Adipose tissue (tissue), 3 donors: Measurements from ENCODE around the gene PHOX2B. TPM values are rescaled to one million over a fixed set of nuclear protein-coding genes. Genes with fewer than 3 reads are reported as not detected.

Experiments
- H3K27ac ChIP-seq: one replicate; pipeline ENCODE4 v1.5.1; 2013; ENCODE audit warnings: low read depth, low read length
- WGBS, 3 donors: extraction: QIAGEN DNeasy Blood & Tissue Kit; methylation state at CpG; one replicate each; pipeline ENCODE4 v1.1.7; 2013; 5-methylcytosine and 5-hydroxymethylcytosine counted together
- polyA plus RNA-seq, 3 donors: library from polyadenylated mRNA; stranded (reverse); fragments of 200-250 nt; gene quantifications; one replicate each; pipeline ENCODE4 v1.2.3, GENCODE V29; 2013
- donor health status: healthy with polysubstance abuse.
- donor health status: Bipolar disorder and iron deficiency.
- donor health status: healthy.

Gene PHOX2B
- under 1 TPM in 1 of 3 donors, not detected in 2; 0.03 TPM for polyA plus RNA-seq

DNA sequence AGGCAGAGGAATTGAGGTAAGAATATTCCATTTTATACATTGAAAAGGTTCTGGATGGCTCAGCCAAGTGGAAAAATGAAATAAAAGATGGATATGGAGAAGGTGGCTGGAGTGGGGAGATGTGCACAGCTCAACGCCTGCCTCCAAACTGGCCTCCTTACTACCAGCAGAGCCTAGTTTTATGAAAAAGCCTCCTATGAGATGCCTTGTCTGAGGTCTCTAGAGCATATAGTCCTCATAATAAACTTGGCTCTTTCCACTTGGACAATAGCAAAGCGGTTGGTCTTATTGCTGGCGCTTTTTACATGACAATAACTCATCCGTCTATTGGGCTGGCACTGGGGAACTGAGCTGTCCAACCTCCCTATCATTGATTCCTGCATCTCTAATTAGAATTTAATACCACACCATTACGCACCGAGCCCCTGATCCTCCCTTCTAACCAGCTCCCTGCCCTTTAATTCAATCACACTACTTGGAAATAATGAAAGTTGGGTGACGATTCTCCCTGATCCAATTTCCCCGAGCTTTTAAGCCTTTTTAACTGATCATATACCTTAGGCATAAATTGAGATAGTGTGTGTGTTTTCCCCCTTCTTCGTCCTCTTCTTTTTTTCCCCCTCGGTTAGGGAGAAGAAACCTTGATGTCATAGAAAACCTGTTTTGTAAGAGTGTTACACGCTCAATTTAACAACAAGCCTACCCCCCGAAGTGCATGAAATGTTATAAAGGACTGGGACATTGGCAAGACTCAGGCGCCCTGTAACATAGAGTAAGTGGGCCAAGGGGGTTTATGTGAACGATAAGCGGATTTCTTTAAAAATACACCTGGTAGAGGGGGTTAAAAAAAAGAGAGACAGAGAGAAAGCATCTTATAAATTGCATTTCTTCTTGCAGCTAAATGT is at the start of gene PHOX2B:
Gene PHOX2B (minus strand): TSS at position 155 of the 905 bp plus-strand sequence. CDS start 115 bp downstream, at position 40.
- 6 to 11% (median 10%) methylated on average over 15 of the region's 15 CpGs for WGBS, 3 donors
- no peak within 1 kb of the TSS for H3K27ac ChIP-seq

DNA sequence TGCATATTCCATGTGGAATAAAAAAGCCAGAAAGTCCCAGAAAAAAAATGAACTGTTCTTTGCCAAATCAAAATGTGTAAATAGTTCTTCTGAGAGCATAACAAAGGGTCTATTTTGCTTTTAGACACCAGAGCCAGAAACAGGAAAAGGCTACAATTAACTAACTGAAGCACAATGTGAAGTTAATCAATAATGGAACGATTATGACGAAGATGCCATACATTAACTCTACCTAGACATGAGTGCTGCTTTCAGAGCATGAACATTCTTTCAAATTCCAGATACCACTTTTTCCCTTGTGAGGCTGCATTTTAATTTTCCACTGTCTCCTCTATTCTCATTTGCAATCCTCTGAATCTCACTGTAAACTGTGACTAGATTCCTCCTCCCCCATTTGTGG is 48.7 kb upstream of the PHOX2B start:
- 8 to 54% (median 30%) methylated on average over 2 of the region's 2 CpGs for WGBS, 3 donors
- no peak overlapping the region for H3K27ac ChIP-seq

DNA sequence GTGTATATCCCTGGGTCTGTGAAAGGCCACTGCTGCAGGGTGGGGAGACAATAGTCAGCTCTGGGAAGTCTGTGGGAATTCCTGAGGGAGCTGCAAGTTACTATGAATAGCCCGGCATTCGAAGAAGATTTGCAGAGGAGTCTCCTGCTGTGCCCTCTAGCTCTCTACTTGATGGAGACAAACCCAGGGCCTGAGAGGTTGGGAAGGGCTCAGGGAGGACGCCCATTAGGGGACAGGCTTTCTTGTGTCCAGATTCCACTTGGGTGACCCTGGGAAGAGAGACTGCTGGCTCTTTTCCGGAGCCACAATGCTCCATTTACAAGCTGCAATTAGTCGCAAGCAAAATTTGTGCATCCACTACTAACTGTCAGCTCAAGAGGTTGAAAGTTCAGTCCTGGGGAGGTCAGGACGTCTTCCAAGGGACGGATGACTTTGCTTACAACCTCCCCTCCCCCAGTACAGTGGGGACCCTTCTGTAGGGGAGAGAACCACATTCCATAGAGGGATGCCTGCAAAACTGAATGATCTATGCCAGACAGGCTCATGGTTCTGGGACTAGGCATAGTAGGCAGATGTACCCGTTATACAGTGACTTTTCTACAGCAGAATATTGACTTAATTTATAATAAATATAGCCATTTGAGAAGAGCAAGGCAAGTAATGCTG is 48.2 kb upstream of the PHOX2B start:
- 15 to 24% (median 18%) methylated on average over 8 of the region's 8 CpGs for WGBS, 3 donors
- H3K27ac ChIP-seq = no peak overlapping the region

DNA sequence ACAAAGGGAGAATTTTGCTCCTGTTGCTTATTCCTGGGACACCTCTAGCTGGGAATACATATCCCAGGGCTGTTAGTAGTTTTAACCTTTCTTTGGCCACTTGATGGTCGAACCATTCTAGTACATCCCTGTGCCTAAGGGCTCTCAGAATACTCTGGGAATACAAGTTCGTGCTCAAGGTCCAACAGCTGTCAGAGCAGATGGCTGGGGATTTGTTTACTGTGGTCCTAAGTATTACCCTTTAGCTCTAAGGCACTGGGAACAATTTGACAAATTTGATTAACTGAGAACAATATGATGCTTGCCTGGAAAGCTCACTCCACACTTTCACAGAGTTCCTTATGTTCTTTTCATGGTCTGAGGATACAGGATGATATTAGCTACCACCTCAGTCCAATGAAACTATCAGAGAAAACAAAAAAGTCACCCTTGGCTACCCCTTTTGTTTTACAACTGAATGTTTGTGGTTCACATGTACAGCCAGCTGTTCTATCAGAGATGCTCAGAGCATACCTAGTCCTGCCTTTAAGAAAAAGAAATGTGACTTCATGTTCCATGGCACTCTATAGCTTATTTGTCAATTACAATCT is 47.4 kb upstream of the PHOX2B start:
- no peak overlapping the region for H3K27ac ChIP-seq
- WGBS, 3 donors = 22 to 54% (median 54%) methylated on average over 2 of the region's 2 CpGs

DNA sequence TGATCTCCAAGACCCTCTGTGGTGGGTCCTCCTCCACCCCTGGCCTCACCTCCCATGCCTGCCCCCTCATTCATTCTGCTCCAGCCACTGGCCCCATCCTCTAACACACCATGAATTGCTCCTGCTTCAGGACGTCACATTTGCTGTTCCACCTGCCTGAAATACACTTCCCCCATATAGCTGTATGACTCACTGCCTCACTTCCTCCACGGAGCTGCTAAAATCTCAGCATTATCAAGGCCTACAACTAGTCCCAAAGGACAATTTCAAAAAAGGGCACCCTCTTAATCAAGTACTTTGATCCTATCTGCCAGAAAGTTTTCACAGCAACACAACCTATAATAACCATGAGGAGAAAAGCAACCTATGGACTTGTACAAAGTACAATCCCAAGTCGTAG is 43.6 kb upstream of the PHOX2B start:
- no peak overlapping the region for H3K27ac ChIP-seq
- 46 to 49% (median 47%) methylated on average over 3 of the region's 3 CpGs for WGBS, 3 donors

DNA sequence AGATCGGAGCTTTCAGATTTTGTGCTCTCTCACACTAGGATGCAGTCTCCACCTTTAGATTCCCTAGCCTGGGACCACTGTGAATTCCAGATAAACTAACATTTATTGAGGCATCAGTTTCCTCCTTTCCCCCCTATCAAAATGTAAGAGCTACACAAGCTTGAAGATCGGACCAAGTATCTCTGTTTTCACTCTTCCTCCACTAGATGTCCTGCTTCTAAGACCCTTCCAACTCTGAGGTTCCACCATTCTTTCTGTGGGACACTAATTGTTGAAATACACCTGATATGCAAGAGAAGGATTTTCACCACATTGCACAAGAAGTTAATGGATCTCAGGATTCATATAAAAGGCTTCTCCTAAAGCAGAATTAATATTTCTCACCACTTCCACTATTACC is 43.0 kb upstream of the PHOX2B start:
- 74 to 82% (median 80%) methylated on average over 2 of the region's 2 CpGs for WGBS, 3 donors
- H3K27ac ChIP-seq = no peak overlapping the region

DNA sequence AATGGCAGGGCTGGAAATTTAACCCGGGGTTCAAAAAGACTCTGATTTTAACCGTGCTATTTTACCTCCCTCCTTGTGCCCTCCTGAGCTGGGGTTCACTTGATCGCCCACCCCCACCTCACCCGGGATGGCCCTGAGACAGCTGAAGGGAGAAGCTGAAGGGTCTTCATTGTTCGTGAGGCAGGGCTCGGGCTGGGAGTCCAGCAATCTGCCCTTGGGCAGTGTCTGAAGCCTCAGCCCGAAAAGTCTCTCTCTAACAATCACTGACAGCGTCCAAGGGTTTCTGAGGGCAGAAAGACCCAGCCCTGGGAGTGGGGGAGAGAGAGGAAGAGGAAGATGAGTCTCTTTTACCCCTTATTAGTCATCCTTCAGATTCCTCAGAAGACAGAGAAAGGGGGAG is 39.4 kb upstream of the PHOX2B start:
- WGBS, 3 donors = 67% methylated on average over 8 of the region's 8 CpGs
- H3K27ac ChIP-seq = no peak overlapping the region

DNA sequence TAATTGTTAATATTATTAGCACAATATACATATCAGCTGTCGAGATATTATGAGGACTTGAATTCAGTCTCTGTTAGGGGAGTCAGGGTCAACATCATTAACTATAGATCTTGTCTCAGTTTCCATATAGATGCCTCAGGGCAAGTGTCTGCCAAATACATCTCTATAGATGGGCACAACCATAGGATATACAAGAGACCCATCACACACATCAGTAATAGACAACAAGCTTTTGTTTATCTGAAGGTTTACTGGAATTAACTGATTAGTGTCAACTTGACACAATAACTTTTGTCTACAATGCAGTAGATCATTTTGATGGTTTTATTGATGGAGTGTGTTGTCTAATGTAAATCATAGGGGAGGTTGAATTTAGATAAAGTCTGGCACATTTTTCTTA is 37.1 kb upstream of the PHOX2B start:
- H3K27ac ChIP-seq = no peak overlapping the region
- 71 to 76% (median 75%) methylated on average over 1 of the region's 1 CpG for WGBS, 3 donors

DNA sequence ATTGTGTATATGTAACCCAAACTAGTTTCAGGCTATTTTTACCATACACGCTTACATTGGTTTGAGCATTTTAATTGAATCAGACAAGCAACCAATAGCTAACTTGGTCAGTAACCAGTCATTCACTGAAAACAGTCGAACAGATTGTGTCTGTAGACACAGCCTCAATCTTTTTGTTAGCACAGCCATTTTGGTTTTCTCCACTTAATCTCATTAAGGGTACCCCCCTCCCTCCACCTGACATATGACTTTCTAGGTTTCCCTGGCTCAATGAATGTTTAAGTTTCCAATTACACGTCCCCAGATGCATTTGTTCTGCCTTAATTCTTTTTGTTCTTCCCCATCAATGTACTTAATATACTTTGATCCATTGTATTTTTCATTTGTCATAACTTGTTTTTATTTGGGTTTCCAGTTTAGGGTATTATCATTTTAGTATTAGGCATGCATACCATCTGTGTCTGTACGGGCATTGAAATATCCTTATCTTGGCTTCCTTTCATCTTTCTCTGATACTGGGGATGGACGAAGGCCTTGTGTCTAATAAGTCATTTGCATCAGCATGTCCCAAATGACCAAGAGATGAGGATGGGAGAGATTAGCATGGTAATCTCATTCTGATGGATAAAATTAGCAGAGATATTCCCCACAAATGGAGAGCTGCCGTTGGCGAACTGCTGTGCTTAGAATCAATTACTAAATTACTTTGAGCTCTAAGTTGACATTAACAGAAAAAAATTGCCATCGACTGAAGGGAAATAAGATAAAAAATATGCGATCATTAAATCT is 35.9 kb upstream of the PHOX2B start:
- WGBS, 3 donors = 79 to 93% (median 85%) methylated on average over 9 of the region's 9 CpGs
- H3K27ac ChIP-seq = no peak overlapping the region

DNA sequence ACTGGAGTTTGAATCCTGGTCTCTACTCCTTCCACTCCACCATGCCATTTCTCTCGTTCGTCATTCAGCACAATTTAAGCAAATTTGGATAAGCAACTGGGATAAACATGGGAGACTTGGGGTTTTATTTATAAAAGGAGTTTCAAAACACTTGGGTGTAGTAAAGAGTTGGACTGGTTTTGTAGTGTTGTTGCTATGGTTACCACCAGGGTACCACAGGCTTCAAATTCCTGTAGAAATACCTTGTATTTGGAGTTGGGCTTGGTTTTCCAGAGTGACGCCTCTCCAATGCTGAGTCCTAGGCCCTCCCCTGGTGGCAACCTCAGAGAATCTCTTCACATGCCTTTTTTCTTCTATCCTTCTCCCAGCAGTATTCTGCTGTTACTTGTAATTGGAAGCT is 27.9 kb upstream of the PHOX2B start:
- WGBS, 3 donors = 91 to 93% (median 92%) methylated on average over 3 of the region's 3 CpGs
- no peak overlapping the region for H3K27ac ChIP-seq

DNA sequence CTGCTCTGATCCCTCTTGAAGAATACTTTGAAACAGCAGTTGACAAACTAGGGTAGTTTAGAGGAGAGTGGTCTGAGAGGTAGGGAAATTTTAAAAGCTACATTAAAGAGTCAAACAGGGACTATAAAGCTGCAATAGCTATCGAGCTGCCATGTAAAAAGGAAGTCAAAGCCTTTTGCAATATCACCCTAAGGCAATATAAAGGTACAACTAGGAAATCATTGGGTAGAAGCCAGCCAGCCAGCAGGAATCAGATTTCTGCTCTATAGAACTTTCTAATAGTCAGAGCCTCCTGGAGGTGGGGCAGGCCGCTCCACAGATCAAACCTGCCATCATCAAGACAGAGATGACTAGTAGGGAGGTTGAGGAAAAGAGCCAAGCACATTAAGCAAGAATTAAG is 15.2 kb upstream of the PHOX2B start:
- WGBS, 3 donors = 29 to 69% (median 63%) methylated on average over 2 of the region's 2 CpGs
- no peak overlapping the region for H3K27ac ChIP-seq

DNA sequence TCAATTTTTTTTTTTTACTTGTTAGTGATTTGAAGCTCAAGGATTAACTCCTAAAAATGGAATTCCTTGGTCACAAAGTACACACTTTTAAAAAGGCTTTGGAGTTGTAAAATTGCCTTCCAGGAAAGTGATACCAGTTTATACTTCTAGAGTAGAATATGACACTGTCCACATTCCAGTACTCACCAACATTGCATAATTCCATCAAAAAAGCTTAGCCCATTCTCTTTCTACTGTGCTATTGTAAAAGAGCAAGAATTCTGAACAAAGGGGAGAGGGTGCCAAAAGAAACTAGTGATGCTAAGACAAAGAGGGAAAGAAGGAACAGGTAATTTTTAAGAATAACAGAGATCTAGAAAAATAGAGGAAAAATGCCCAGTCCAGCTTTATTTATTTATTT is 10.4 kb upstream of the PHOX2B start:
- no peak overlapping the region for H3K27ac ChIP-seq

DNA sequence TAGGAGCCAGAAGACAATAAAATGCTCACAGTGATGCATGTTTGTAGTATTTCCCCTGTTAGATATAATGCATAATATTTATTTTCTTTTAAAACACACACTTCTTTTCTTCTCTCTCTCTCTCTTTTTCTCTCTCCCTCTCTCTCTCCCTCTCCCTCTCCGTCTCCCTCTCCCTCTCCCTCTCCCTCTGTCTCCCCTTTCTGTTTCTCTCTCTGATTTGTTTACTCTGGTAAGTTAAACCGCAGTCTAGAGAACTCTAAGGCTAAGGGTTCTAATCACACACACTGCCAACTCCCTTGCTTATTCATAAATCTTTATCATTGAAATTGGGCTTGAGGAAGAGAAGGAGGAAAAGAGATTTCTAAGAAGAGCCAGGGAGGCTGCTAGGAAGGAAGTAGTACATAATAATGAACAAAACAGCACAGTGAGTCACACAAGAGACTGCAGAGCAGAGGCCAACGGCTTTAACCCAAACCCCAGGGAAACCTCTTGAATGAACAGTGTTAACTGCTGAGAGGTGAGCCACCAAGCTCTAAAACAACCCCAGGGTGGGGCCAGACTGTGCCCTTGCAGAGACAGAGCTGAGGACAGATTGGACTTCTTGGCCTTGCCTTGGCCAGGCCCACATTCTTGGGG is 9.1 kb upstream of the PHOX2B start:
- no peak overlapping the region for H3K27ac ChIP-seq
- 18 to 27% (median 26%) methylated on average over 3 of the region's 3 CpGs for WGBS, 3 donors

DNA sequence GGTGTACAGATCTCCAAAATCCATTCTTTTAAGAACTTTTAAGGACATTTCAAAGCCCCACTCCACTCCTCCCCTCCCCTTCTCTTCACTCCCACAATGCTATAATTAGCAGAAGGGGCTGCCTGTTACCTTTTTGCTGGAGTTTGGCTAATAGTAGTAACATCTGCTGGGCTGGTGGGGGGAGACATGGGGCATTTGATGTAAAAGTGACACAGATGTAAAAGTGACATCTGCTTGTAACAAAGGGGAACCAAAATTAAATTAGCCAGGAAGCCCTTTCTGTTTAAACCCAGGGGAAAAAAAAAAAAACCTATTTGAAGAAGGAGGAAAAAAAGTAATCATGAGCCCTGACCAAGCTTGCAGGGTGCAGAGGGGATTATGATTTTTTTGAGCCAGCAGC is 5.4 kb upstream of the PHOX2B start:
- no peak overlapping the region for H3K27ac ChIP-seq

DNA sequence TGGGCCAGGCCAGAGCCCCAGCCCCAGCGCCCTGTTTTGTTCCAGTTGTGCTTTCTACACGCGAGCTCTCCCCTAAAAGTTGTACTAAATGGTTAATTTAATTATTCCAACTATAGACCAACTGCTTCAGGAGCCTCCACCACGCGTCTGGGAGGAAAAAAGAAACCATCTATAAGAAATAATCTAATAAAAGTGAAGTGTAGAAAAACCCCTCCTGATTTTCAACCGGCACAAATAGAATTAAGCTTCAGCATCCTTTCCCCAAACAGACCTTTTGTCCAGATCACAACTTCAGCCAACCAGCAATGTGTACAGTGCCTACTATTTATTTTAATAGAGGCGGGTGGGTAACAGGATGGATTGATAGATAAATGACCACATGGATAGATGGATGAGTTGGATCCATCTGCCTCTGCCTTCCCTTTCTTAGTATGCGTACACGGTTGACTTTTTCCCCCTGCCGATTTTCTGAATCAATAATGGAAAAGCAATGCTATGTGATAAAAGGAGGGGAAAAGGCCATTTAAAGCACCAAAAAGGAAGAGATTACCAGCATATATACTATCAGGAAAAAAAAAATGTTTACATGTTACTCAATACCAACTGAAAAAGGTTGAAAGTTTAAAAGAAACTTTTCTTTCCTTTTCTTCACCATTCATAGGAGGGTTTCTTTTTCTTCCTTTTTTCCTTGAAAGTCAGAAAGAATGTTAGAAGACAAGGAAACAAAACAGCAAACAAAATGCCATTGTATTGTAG is 3.7 kb upstream of the PHOX2B start:
- WGBS, 3 donors = 13 to 21% (median 20%) methylated on average over 10 of the region's 10 CpGs
- no peak overlapping the region for H3K27ac ChIP-seq

DNA sequence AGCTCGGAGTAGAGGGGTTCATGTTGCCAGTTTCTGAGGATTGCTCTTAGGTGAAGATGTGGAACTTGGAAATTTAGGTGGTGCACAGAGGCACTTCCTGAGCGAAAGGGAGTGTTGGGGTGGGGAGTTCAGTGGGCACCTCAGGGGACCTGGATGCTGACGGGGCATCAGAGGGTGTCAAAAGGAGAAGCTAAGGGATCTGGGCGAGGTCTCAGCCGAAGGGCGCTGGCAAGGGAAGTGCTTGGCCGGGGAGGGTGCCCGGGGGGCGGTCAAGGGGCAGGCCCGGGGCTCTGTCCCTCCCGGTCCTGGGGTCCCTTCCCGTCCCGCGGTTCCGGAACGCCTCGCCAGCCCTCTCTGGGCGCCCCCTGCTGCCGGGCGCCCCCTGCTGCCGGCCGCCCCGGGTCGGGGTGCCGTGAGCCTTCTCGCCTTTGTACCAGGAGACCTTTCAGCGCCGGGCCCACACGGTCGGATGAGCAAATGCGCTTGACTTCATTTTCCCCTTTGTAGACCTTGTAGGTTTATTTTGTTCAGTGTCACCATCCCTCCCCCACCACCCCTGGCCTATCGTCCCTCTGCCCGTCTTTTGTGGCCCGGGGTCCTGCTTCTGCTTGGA is 3.0 kb upstream of the PHOX2B start:
- 3 to 5% (median 4%) methylated on average over 15 to 34 of the region's 34 CpGs for WGBS, 3 donors
- no peak overlapping the region for H3K27ac ChIP-seq
